ENCODE data around the gene GLB1L2. TPM values are rescaled to one million over a fixed set of nuclear protein-coding genes. Genes with fewer than 3 reads are reported as not detected.

The GLB1L2 gene
- polyA plus RNA-seq, 6 donors from 2014 or later = 0.09 to 0.25 (median 0.19) TPM; not detected in 3

- H3K27me3 Mint-ChIP-seq = peaks cover 0 to 26% (median 8%) of the 10 kb centered on the region in 3 donors
- ATAC-seq (ENCODE audit: low read depth in 2 of 2) (no peak), DNase-seq (no peak)
- no peak overlapping the region for H3K27ac Mint-ChIP-seq
- no peaks in the 10 kb centered on the region for H3K4me1 Mint-ChIP-seq
- H3K4me3 Mint-ChIP-seq = no peak overlapping the region
- H3K36me3 Mint-ChIP-seq = no peaks in the 10 kb centered on the region
- no peaks in the 10 kb centered on the region for H3K9me3 Mint-ChIP-seq
These were observed 49.0 kb downstream of the GLB1L2 start for GRCh38 chr11:134380785-134381184.

GRCh38 chr11:134382257-134382656 lies 50.5 kb downstream of the GLB1L2 start:
- Mint-ChIP-seq H3K4me3 (no peak overlapping the region), H3K36me3 (no peaks in the 10 kb centered on the region), H3K9me3 (no peaks in the 10 kb centered on the region), H3K4me1 (no peaks in the 10 kb centered on the region), H3K27ac (no peak overlapping the region), H3K27me3 (peaks cover 5 to 34% (median 15%) of the 10 kb centered on the region in 3 donors)
- ATAC-seq (ENCODE audit: low read depth in 2 of 2) (no peak), DNase-seq (no peak)

- H3K27ac Mint-ChIP-seq = no peak overlapping the region
- H3K36me3 Mint-ChIP-seq = no peaks in the 10 kb centered on the region
- ATAC-seq (ENCODE audit: low read depth in 2 of 2) = no peak
- H3K9me3 Mint-ChIP-seq = no peaks in the 10 kb centered on the region
- peaks cover 5 to 31% (median 16%) of the 10 kb centered on the region in 3 donors for H3K27me3 Mint-ChIP-seq
- H3K4me3 Mint-ChIP-seq = no peak overlapping the region
- H3K4me1 Mint-ChIP-seq = no peaks in the 10 kb centered on the region
- no peak for DNase-seq
These were observed 51.0 kb downstream of the GLB1L2 start for GRCh38 chr11:134382830-134383229.

GRCh38 chr11:134383576-134384221 lies 51.9 kb downstream of the GLB1L2 start:
- ATAC-seq (ENCODE audit: low read depth in 2 of 2) (no peak), DNase-seq (no peak)
- Mint-ChIP-seq H3K4me1 (no peaks in the 10 kb centered on the region), H3K27me3 (peaks cover 13 to 24% (median 16%) of the 10 kb centered on the region in 3 donors), H3K27ac (no peak overlapping the region), H3K36me3 (no peaks in the 10 kb centered on the region), H3K4me3 (no peak overlapping the region), H3K9me3 (peaks cover 0 to 2% (median 0%) of the 10 kb centered on the region in 7 donors)

GRCh38 chr11:134384406-134384805 lies 52.6 kb downstream of the GLB1L2 start:
- Mint-ChIP-seq H3K4me3 (no peak overlapping the region), H3K27ac (no peak overlapping the region), H3K36me3 (no peaks in the 10 kb centered on the region), H3K9me3 (peaks cover 0 to 2% (median 0%) of the 10 kb centered on the region in 7 donors), H3K4me1 (no peaks in the 10 kb centered on the region), H3K27me3 (peaks cover 16 to 24% (median 17%) of the 10 kb centered on the region in 3 donors)
- DNase-seq (no peak), ATAC-seq (ENCODE audit: low read depth in 2 of 2) (no peak)

GRCh38 chr11:134385171-134385570 lies 53.4 kb downstream of the GLB1L2 start:
- DNase-seq (no peak), ATAC-seq (ENCODE audit: low read depth in 2 of 2) (no peak)
- H3K36me3 Mint-ChIP-seq = no peaks in the 10 kb centered on the region
- H3K27ac Mint-ChIP-seq = no peak overlapping the region
- H3K4me3 Mint-ChIP-seq = no peak overlapping the region
- peaks cover 17 to 24% (median 19%) of the 10 kb centered on the region in 3 donors for H3K27me3 Mint-ChIP-seq
- H3K4me1 Mint-ChIP-seq = no peaks in the 10 kb centered on the region
- H3K9me3 Mint-ChIP-seq = peaks cover 0 to 2% (median 0%) of the 10 kb centered on the region in 7 donors

- Mint-ChIP-seq H3K27me3 (peaks cover 11 to 25% (median 17%) of the 10 kb centered on the region in 3 donors), H3K4me3 (no peak overlapping the region), H3K36me3 (no peaks in the 10 kb centered on the region), H3K4me1 (no peaks in the 10 kb centered on the region), H3K9me3 (peaks cover 0 to 2% (median 0%) of the 10 kb centered on the region in 7 donors), H3K27ac (no peak overlapping the region)
- DNase-seq (no peak), ATAC-seq (ENCODE audit: low read depth in 2 of 2) (no peak)
These were observed 54.2 kb downstream of the GLB1L2 start for GRCh38 chr11:134385774-134386565.

- no peaks in the 10 kb centered on the region for H3K36me3 Mint-ChIP-seq
- peaks cover 17 to 32% (median 20%) of the 10 kb centered on the region in 3 donors for H3K27me3 Mint-ChIP-seq
- no peak for ATAC-seq (ENCODE audit: low read depth in 2 of 2)
- no peak overlapping the region for H3K4me3 Mint-ChIP-seq
- H3K27ac Mint-ChIP-seq = no peak overlapping the region
- no peaks in the 10 kb centered on the region for H3K4me1 Mint-ChIP-seq
- H3K9me3 Mint-ChIP-seq = peaks cover 0 to 2% (median 0%) of the 10 kb centered on the region in 7 donors
- DNase-seq = no peak
These were observed 55.2 kb downstream of the GLB1L2 start for GRCh38 chr11:134386945-134387344.

- H3K27ac Mint-ChIP-seq = no peak overlapping the region
- ATAC-seq (ENCODE audit: low read depth in 2 of 2) (no peak), DNase-seq (no peak)
- peaks cover 0 to 2% (median 0%) of the 10 kb centered on the region in 7 donors for H3K9me3 Mint-ChIP-seq
- H3K36me3 Mint-ChIP-seq = no peaks in the 10 kb centered on the region
- no peak overlapping the region for H3K4me3 Mint-ChIP-seq
- H3K27me3 Mint-ChIP-seq = peaks cover 17 to 34% (median 20%) of the 10 kb centered on the region in 3 donors
- H3K4me1 Mint-ChIP-seq = no peaks in the 10 kb centered on the region
These were observed 55.7 kb downstream of the GLB1L2 start for GRCh38 chr11:134387501-134387900.

- DNase-seq (no peak), ATAC-seq (ENCODE audit: low read depth in 2 of 2) (no peak)
- Mint-ChIP-seq H3K9me3 (peaks cover 0 to 2% (median 0%) of the 10 kb centered on the region in 7 donors), H3K4me1 (no peaks in the 10 kb centered on the region), H3K36me3 (no peaks in the 10 kb centered on the region), H3K27me3 (peaks cover 17 to 38% (median 20%) of the 10 kb centered on the region in 3 donors), H3K27ac (no peak overlapping the region), H3K4me3 (no peak overlapping the region)
These were observed 56.8 kb downstream of the GLB1L2 start for GRCh38 chr11:134388590-134388989.

- H3K4me1 Mint-ChIP-seq = no peaks in the 10 kb centered on the region
- no peaks in the 10 kb centered on the region for H3K36me3 Mint-ChIP-seq
- H3K4me3 Mint-ChIP-seq = no peak overlapping the region
- H3K27me3 Mint-ChIP-seq = peaks cover 17 to 47% (median 20%) of the 10 kb centered on the region in 3 donors
- ATAC-seq (ENCODE audit: low read depth in 2 of 2) (no peak), DNase-seq (no peak)
- peaks cover 0 to 2% (median 0%) of the 10 kb centered on the region in 7 donors for H3K9me3 Mint-ChIP-seq
- no peak overlapping the region for H3K27ac Mint-ChIP-seq
These were observed 57.8 kb downstream of the GLB1L2 start for GRCh38 chr11:134389464-134390180.

- H3K36me3 Mint-ChIP-seq = no peaks in the 10 kb centered on the region
- DNase-seq (no peak), ATAC-seq (ENCODE audit: low read depth in 2 of 2) (no peak)
- peaks cover 0 to 2% (median 0%) of the 10 kb centered on the region in 7 donors for H3K9me3 Mint-ChIP-seq
- peak overlapping the region in 1 of 8 donors; percentile 5 for H3K4me3 Mint-ChIP-seq
- peaks cover 17 to 44% (median 20%) of the 10 kb centered on the region in 3 donors for H3K27me3 Mint-ChIP-seq
- H3K27ac Mint-ChIP-seq = peak overlapping the region in 1 of 6 donors; percentile 47
- H3K4me1 Mint-ChIP-seq = no peaks in the 10 kb centered on the region
These were observed 59.1 kb downstream of the GLB1L2 start for GRCh38 chr11:134390706-134391569.
